BE2C (cell line): ENCODE measurements around the gene GNB1.
"Not testable (repeated sequence)": the region's sequence is repeated elsewhere in the genome, so short reads cannot be mapped to it uniquely, and the experiment has no call there.

Experiments
- DNase-seq: peaks from one replicate; pipeline ENCODE4 v3.0.0-alpha.2; 2020
- H3K27me3 ChIP-seq: fragments of 250-450 bp; sonication (Bioruptor Pico); 2 replicates; pipeline ENCODE4 v1.5.1; 2020; ENCODE audit warnings: mild to moderate bottlenecking
- H3K36me3 ChIP-seq: fragments of 250-450 bp; sonication (Bioruptor Pico); 2 replicates; pipeline ENCODE4 v1.5.1; 2020; ENCODE audit warnings: mild to moderate bottlenecking
- H3K4me1 ChIP-seq: fragments of 250-450 bp; sonication (Bioruptor Pico); 2 replicates; pipeline ENCODE4 v1.5.1; 2020
- H3K4me3 ChIP-seq: 2 replicates; pipeline ENCODE4 v1.5.1; 2011; ENCODE audit warnings: low read depth, low read length
- H3K9me3 ChIP-seq: fragments of 250-450 bp; sonication (Bioruptor Pico); 2 replicates; pipeline ENCODE4 v1.5.1; 2020
- TF ChIP-seq, protein P1 (sequence below): IDR thresholded peaks from 2 replicates; pipeline ENCODE4 v1.5.1; 2012; ENCODE audit warnings: mild to moderate bottlenecking, low read depth, low read length

Gene GNB1

DNA sequence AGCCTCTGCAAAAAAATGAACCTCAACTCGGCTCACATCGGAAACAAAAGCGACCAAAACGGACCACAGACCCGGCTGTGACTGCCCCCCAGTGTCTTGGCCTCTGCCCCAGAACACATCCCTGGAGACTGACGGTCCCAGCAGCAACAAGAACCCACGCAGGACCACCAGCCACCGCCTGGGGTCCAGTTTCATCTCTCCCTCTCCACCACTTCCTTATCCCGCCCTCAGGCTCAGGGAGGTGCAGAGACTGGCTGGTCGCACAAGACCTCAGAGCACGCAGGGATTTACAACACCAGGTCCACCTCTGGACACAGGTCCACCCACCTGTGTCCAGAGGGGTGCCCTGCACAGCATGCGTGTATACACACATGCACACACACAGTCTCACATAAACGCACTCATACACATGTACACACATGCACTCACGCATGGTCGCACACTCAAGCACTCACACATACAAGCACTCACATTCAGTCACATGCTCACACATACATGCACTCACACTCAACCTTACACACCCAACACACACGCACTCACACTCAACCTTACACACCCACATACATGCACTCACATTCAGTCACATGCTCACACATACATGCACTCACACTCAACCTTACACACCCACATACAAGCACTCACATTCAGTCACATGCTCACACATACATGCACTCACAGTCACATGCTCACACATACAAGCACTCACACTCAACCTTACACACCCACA is 46.8 kb upstream of the GNB1 start:
- Histone ChIP-seq H3K36me3 (no peaks in the 10 kb centered on the region), H3K9me3 (no peaks in the 10 kb centered on the region)

DNA sequence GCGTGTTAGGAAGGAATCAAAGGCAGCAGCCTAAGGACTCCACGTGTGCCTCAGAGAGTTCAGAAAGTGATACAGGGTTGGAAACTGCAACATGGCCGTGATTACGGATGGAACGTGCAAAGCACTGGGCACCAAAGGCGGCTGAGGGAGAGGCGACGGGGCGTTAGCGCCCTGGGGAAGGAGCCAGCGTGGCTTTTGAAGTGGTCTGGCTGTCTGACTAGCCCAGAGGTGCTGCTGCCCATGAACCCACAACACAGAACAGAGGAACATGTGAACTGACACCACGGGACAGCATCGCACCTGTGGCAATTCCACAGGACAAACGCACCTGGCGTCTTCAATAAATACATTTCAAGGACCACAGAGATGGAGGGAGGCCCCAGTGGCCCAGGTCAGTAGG is 46.2 kb upstream of the GNB1 start:
- no peak for DNase-seq
- Histone ChIP-seq H3K36me3 (no peaks in the 10 kb centered on the region), H3K4me1 (no peaks in the 10 kb centered on the region), H3K9me3 (no peaks in the 10 kb centered on the region), H3K4me3 (no peak overlapping the region), H3K27me3 (no peaks in the 10 kb centered on the region)
- TF ChIP-seq, protein P1, sequence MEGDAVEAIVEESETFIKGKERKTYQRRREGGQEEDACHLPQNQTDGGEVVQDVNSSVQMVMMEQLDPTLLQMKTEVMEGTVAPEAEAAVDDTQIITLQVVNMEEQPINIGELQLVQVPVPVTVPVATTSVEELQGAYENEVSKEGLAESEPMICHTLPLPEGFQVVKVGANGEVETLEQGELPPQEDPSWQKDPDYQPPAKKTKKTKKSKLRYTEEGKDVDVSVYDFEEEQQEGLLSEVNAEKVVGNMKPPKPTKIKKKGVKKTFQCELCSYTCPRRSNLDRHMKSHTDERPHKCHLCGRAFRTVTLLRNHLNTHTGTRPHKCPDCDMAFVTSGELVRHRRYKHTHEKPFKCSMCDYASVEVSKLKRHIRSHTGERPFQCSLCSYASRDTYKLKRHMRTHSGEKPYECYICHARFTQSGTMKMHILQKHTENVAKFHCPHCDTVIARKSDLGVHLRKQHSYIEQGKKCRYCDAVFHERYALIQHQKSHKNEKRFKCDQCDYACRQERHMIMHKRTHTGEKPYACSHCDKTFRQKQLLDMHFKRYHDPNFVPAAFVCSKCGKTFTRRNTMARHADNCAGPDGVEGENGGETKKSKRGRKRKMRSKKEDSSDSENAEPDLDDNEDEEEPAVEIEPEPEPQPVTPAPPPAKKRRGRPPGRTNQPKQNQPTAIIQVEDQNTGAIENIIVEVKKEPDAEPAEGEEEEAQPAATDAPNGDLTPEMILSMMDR = no peak

More for the DNA sequence above, 46.8 kb upstream of the GNB1 start:
- TF ChIP-seq, protein P1 = no peak
- Histone ChIP-seq H3K4me3 (no peak overlapping the region), H3K27me3 (no peaks in the 10 kb centered on the region), H3K4me1 (no peaks in the 10 kb centered on the region)
- DNase-seq = no peak

DNA sequence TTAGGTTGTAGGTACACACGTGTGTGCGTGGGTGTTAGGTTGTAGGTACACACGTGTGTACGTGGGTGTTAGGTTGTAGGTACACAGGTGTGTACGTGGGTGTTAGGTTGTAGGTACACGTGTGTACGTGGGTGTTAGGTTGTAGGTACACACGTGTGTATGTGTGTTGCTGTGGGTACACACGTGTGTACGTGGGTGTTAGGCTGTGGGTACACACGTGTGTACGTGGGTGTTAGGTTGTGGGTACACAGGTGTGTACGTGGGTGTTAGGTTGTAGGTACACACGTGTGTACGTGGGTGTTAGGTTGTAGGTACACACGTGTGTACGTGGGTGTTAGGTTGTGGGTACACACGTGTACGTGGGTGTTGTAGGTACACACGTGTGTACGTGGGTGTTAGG is 44.0 kb upstream of the GNB1 start:
- DNase-seq, H3K27me3 ChIP-seq, H3K36me3 ChIP-seq, H3K9me3 ChIP-seq, H3K4me3 ChIP-seq, H3K4me1 ChIP-seq: not testable (repeated sequence)

DNA sequence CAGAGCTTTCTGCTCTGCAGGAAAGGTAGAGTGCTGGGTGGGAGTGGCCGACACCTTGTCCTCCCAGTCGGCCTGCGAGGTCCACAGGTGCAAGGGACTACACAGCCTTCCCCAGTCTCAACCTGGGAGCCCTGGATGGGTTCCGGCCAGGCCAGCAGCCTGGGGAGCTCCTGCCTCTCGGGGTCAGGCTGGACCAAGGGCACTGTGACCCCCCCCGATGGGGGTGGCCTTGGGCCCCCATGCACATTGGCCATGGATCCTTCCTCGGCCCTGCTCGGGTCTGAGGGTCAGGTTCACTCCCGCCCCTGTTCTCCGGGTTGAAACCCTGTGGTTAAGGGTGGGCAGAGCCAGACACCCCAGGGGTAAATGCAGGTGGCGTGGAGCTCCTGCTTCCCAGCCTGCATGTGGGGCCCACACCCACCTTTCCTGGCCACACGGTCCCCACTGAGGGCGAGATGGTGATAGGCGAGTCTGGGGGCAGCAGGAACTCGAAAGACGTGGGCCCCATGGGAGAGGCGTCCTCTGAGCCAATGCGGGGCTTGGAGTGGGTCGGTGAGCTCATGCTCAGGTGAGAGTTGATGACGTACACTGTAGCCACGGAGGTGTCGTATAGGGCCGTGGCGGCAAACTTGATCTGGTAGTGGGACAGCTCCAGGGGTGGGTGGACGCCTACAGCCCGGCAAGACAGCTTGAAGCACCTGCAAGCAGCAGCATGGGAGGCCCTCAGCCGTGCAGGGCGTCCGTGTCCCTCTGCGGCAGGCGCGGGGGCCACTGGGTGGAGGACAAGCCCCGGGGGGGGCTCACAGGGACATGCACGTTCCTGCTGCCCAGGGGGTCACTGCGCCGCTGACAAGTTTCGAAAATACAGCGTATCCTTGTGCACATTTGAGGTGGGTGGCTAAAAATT is 39.0 kb upstream of the GNB1 start:
- TF ChIP-seq, protein P1 = no peak
- H3K4me1 ChIP-seq = no peaks in the 10 kb centered on the region
- no peaks in the 10 kb centered on the region for H3K27me3 ChIP-seq
- H3K36me3 ChIP-seq = no peaks in the 10 kb centered on the region
- H3K9me3 ChIP-seq = no peaks in the 10 kb centered on the region
- no peak overlapping the region for H3K4me3 ChIP-seq
- no peak for DNase-seq

DNA sequence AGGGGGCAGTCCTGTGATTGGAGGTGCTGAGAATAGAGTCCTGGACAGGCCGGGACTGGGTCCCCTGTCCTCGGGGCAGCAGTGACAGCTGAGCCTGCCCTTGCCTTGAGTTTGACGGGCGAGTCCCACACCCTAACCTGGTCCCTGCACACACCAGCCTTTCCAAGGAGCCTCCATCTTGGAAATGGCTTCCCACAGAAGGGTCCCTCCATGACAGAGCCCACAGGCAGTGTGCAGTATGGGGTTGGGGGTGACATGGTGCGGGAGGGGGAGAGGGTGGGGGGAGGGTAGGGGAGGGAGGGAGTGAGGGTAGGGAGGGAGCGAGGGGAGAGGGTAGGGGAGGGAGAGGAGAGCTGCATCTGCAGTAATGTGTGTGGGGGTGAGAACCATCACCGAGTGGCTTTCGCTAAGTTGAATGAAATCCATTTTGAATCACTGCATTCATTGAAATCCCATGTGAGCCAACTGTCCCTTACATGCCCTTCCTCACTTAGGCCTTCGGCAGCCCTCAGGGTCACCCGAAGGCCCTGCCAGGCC is 38.3 kb upstream of the GNB1 start:
- Histone ChIP-seq H3K9me3 (no peaks in the 10 kb centered on the region), H3K27me3 (no peaks in the 10 kb centered on the region), H3K36me3 (no peaks in the 10 kb centered on the region), H3K4me1 (no peaks in the 10 kb centered on the region), H3K4me3 (no peak overlapping the region)
- TF ChIP-seq, protein P1 = no peak
- no peak for DNase-seq

DNA sequence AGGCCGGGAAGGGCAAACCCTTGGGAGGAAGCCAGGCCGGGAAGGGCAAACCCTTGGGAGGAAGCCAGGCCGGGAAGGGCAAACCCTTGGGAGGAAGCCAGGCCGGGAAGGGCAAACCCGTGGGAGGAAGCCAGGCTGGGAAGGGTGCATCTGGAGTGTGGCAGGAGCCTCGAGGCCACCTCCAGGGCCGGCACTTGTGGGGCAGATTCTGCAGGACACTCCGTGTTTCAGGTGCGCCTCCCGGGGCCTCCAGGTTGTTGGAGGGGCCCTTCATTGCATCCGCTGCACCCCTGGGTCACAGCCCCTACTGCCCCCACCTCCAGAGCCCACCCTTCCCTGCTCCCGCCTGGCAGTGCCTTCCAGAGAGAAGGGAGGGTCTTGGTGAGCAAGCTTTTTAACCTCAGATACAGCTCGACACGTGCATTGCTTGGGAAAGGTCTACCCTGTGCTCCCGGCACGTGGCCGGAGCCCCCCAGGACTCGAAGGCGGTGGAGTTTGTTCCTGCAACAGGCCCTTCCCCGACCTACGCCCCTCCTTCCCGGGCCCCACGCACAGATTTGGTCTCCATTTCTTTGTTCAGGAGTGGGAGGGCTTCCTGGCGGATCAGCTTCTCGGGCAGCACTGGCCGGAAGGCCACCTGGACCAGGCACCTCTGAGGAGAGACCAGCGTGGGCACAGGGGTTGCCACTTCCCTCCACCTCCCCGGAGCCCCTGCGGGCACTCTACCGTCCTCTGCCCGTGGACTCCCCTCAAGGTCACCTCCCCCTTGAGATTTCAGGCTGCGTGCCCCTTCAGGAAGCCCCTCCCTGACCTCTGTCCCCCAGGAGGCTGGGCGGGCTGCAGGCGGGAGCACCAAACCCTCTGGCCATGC is 37.6 kb upstream of the GNB1 start:
- Histone ChIP-seq H3K9me3 (no peaks in the 10 kb centered on the region), H3K4me3 (no peak overlapping the region), H3K27me3 (no peaks in the 10 kb centered on the region), H3K4me1 (no peaks in the 10 kb centered on the region), H3K36me3 (no peaks in the 10 kb centered on the region)
- TF ChIP-seq, protein P1 = no peak
- no peak for DNase-seq
